Amniotic stem cell (primary cell): ENCODE measurements around the gene TRIM21.
"Not testable (repeated sequence)": the region's sequence is repeated elsewhere in the genome, so short reads cannot be mapped to it uniquely, and the experiment has no call there.

Source experiments
- DNase-seq: peaks from one replicate; lab custom pipeline; 2025; lab: John Stamatoyannopoulos, UW

TRIM21 gene

GRCh38 chr11:4393209-4393857, at the start of gene TRIM21:
Gene TRIM21 (minus strand): TSS chr11:4393702. CDS start chr11:4390409, 3,293 bp downstream.
- peak; percentile 58 for DNase-seq

- no peak for DNase-seq
These were observed 48.0 kb upstream of the TRIM21 start for GRCh38 chr11:4441515-4441914.

GRCh38 chr11:4436411-4436810, 42.9 kb upstream of the TRIM21 start:
- DNase-seq: no peak

GRCh38 chr11:4433856-4434255, 40.4 kb upstream of the TRIM21 start:
- no peak for DNase-seq

DNA sequence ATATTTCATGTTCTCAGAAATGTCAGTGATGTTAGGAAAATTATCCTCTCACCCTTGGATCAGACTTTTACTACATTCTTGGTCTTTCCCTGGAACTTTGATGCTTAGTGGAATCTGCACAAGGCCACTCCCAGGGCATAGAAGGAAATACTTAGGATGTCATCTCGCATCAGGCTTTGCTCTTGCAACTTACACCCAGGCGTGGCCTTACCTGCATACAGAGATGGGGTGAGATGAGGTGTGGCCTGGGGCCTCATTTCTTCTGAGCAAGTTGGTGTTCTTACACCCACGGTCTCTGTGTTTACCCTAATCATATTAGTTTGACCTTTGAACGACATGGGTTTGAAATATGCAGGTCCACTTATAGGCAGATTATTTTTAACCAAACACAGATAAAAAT, 36.5 kb upstream of the TRIM21 start:
- no peak for DNase-seq

GRCh38 chr11:4418403-4418802, 24.9 kb upstream of the TRIM21 start:
- no peak for DNase-seq

DNA sequence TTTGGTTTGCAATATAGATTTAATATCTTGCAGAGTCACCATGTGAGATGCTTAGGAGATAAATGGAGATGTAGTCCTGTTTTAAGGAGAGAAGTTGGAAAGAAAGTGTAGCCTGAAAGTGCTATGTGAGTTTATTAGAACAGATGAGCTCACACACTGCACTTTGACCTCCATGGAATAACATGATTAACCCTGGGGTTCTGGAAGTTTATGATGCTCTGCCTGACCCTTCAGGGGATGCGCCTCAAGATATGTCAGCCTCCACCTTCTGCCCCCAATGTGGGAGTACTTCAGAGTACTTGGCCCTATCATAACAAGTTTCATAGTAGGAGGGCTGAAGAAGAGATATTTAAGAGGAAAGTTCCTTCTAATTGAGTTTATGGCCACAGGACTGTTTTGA, 23.3 kb upstream of the TRIM21 start:
- DNase-seq: no peak

GRCh38 chr11:4416306-4416705, 22.8 kb upstream of the TRIM21 start:
- DNase-seq: no peak

DNA sequence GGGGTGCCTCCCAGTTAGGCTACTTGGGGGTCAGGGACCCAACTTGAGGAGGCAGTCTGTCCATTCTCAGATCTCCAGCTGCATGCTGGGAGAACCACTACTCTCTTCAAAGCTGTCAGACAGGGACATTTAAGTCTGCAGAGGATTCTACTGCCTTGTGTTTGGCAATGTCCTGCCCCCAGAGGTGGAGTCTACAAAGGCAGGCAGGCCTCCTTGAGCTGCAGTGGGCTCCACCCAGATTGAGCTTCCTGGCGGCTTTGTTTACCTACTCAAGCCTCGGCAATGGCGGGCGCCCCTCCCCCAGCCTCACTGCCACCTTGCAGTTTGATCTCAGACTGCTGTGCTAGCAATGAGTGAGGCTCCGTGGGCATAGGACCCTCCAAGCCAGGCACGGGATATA, 12.7 kb upstream of the TRIM21 start:
- not testable (repeated sequence) for DNase-seq

GRCh38 chr11:4393858-4394223, 339 bp upstream of the TRIM21 start:
- no peak for DNase-seq

- no peak for DNase-seq
These were observed 5.3 kb downstream of the TRIM21 start for GRCh38 chr11:4388221-4388620.

- no peak for DNase-seq
These were observed 7.3 kb downstream of the TRIM21 start for GRCh38 chr11:4385978-4386740.

DNA sequence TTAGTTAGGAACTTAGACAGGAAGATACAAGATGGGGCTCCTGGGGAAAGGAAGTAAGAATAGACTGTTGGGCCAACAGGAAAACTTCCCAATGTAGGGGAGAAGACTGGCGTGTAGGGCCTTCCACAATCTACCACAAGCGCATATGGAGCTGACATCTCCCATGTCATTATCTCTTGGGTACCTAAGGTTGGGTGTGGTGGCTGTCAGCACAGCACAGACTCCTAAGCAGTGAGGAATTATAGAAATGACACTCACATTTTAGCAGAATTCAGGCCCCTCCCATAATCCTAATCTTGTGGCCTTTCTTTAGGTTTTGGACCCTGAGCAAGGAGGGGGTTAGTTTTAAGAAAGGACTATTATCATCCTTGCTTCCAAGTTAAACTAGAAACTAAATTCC, 11.6 kb downstream of the TRIM21 start:
- no peak for DNase-seq

GRCh38 chr11:4375431-4376140, 17.9 kb downstream of the TRIM21 start:
- no peak for DNase-seq

DNA sequence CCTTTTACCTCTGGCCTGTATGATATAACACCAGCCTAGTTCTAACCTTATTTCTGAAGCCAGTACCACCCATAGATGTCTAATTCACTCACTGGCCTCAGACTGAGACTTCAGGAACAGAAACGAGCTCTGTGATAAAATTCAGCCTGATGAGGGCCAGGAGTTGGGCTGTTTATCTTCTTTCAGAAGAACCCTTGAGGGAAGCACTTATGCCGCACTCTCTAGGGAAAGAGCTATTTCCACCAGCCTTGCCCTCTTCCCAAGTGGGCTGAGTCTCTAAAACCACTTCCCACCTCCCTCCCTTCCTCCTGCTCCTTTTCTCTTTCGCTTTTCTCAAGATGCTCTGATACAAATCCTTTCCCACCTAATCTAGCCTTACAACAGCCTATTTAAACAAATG, 23.3 kb downstream of the TRIM21 start:
- DNase-seq: no peak

- DNase-seq: no peak
These were observed 25.2 kb downstream of the TRIM21 start, which contains the start of gene OR52B4 for GRCh38 chr11:4368286-4368685. Gene OR52B4 (minus strand): TSS chr11:4368386. CDS start chr11:4368295, 91 bp downstream.

DNA sequence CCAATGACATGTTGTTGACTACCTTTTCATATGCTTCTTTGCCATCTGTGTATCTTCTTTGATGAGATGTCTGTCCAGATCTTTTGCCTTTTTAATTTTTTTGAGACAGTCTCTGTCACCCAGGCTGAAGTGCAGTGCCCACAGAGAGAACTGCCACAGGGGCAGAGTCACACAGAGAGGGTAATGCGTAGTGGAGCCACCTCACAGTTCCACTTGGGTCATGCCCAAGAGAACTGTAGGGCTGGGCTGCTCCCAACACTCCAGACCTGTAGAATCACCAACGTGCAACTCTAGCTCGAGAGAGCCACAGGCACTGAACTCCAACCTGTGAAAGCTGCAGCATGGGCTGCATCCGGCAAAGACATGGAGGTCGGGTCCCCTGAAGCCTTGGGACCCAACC, 45.4 kb downstream of the TRIM21 start:
- not testable (repeated sequence) for DNase-seq

DNA sequence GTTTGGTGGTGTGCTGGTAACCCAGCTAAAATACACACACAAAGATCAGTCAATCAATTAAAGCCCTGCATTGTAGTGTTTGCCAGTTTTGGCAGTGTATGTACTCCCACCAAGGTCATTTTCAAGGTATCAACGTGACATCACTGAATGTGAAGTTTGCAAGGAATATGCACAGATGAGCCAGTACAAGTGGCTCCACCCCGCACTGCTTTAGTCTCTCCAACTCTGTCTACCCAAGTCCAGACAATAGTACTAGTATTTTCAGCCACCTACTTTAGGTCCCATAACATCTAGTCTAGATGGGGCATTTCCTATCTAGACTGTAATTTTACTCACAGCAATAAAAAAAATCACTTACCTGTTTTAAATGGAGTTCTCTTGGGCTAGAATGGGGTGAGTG, 48.1 kb downstream of the TRIM21 start:
- DNase-seq: not testable (repeated sequence)
